GM12878 (cell line): Measurements from ENCODE around the gene NPAS2. TPM values are rescaled to one million over a fixed set of nuclear protein-coding genes. Genes with fewer than 3 reads are reported as not detected.

Source experiments
- CREM ChIP-seq: IDR thresholded peaks from 2 replicates; pipeline ENCODE4 v1.6.1; 2014; ENCODE audit warnings: antibody characterized with exemption, low read depth
- GATAD2B ChIP-seq: fragments of 450-650 bp; conservative IDR thresholded peaks from 2 replicates; pipeline ENCODE4 v1.6.1; 2017; ENCODE audit warnings: low read depth, mild to moderate bottlenecking, moderate library complexity
- HCFC1 ChIP-seq: fragments of 150-350 bp; IDR thresholded peaks from 2 replicates; pipeline ENCODE4 v1.6.1; 2014; ENCODE audit warnings: low read length
- NR2C2 ChIP-seq: IDR thresholded peaks from 2 replicates; pipeline ENCODE4 v1.6.1; 2011; ENCODE audit warnings: borderline replicate concordance, low read depth; ENCODE audit not compliant: control insufficient read depth, insufficient read length
- TCF3 ChIP-seq: IDR thresholded peaks from 2 replicates; pipeline ENCODE4 v1.6.1; 2012; ENCODE audit warnings: low read depth, mild to moderate bottlenecking, low read length, borderline replicate concordance; ENCODE audit not compliant: insufficient read depth
- TCF7 ChIP-seq: IDR thresholded peaks from 2 replicates; pipeline ENCODE4 v1.6.1; 2014; ENCODE audit warnings: antibody characterized with exemption, borderline replicate concordance
- polyA plus RNA-seq, 11 experiments: library from polyadenylated mRNA; depleted of rRNA in 4 of 11; unstranded in 6 of 11; stranded (reverse) in 5 of 11; fragments of >200 nt; fragmentation: Nextera tagmentation in 4 of 11; fragmentation: Illumina TruSeq in 1 of 11; extraction: Ambion mirVana in 4 of 11; extraction: Trizol in 1 of 11; gene quantifications; 1 replicate in 1 of 11; 2 replicates in 10 of 11; pipeline versions ENCODE4 v1.2.1 to v1.2.3, GENCODE V29; 2011 to 2016; ENCODE audit warnings: inconsistent platforms in 2 of 11, missing spikeins in 2 of 11, low read depth in 1 of 11
- total RNA-seq, 4 experiments: library from RNA; depleted of rRNA in 3 of 4; stranded (reverse); fragments of >200 nt in 3 of 4; fragmentation: Illumina TruSeq in 1 of 4; extraction: Trizol in 1 of 4; gene quantifications; 2 replicates each; pipeline versions ENCODE4 v1.2.1 to v1.2.3, GENCODE V29; 2013 to 2021
- TF ChIP-seq, protein P1 (sequence below): fragments of 450-650 bp; formaldehyde crosslinking; IDR thresholded peaks from 2 replicates; pipeline ENCODE4 v1.4.0; 2020; ENCODE audit warnings: mild to moderate bottlenecking, moderate library complexity
- TF ChIP-seq, protein P2 (sequence below): IDR thresholded peaks from 2 replicates; pipeline ENCODE4 v1.6.1; 2011; ENCODE audit warnings: borderline replicate concordance, low read depth, mild to moderate bottlenecking, moderate library complexity, low read length; ENCODE audit not compliant: insufficient read depth, poor library complexity, severe bottlenecking
- TF ChIP-seq, protein P3 (sequence below): fragments of 450-650 bp; IDR thresholded peaks from 2 replicates; pipeline ENCODE4 v1.6.1; 2016; ENCODE audit warnings: mild to moderate bottlenecking, moderate library complexity, borderline replicate concordance
- TF ChIP-seq, protein P4 (sequence below): IDR thresholded peaks from 2 replicates; pipeline ENCODE4 v1.6.1; 2012; ENCODE audit warnings: low read length, inconsistent platforms
- TF ChIP-seq, protein P5 (sequence below): IDR thresholded peaks from 2 replicates; pipeline ENCODE4 v1.6.1; 2012; ENCODE audit warnings: improper control_type of control experiment, low read depth, low read length; ENCODE audit not compliant: insufficient replicate concordance

NPAS2 gene
- total and polyA plus RNA-seq, 10 of the 15 experiments (the other 5 are each of a cell fraction or from before 2014, with no cell fraction given), result 0.08 TPM; not detected in 9

DNA sequence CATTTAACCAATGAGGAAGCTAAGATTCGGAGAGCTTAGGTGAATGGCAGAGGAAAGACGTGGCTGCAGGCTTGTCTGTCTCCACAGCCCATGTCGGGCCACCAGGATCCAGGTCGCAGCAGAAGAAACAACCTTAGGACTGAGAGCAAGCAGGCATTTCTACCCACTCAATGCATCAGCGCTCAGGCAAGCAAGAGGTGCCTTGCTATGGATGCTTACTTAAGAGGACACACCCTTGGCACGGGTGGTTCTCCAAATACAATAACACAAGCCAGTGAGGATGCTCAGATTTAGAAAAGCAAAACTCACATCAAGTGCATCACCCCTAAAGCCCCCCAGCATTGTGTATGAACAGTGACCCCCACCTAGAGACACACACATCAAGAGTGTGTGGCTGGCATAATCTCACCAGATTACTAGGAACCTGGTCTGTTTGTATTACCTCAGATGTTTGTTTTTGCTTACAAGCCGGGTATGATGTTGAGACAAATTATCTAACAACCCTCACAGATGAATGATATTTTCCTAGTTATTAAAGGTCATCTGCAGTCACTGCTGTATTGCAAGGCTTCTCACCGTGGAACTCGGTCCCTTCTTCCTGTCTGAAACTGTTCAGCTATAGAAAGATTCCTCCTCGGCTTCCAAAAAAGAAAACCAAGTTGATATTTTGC lies 34.2 kb upstream of the NPAS2 start (continued):
- TF ChIP-seq CREM (no peak), NR2C2 (no peak), HCFC1 (no peak), TCF3 (no peak), GATAD2B (no peak), TCF7 (no peak)
- TF ChIP-seq, protein P1, sequence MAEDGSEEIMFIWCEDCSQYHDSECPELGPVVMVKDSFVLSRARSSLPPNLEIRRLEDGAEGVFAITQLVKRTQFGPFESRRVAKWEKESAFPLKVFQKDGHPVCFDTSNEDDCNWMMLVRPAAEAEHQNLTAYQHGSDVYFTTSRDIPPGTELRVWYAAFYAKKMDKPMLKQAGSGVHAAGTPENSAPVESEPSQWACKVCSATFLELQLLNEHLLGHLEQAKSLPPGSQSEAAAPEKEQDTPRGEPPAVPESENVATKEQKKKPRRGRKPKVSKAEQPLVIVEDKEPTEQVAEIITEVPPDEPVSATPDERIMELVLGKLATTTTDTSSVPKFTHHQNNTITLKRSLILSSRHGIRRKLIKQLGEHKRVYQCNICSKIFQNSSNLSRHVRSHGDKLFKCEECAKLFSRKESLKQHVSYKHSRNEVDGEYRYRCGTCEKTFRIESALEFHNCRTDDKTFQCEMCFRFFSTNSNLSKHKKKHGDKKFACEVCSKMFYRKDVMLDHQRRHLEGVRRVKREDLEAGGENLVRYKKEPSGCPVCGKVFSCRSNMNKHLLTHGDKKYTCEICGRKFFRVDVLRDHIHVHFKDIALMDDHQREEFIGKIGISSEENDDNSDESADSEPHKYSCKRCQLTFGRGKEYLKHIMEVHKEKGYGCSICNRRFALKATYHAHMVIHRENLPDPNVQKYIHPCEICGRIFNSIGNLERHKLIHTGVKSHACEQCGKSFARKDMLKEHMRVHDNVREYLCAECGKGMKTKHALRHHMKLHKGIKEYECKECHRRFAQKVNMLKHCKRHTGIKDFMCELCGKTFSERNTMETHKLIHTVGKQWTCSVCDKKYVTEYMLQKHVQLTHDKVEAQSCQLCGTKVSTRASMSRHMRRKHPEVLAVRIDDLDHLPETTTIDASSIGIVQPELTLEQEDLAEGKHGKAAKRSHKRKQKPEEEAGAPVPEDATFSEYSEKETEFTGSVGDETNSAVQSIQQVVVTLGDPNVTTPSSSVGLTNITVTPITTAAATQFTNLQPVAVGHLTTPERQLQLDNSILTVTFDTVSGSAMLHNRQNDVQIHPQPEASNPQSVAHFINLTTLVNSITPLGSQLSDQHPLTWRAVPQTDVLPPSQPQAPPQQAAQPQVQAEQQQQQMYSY, result no peak
- TF ChIP-seq, protein P2, sequence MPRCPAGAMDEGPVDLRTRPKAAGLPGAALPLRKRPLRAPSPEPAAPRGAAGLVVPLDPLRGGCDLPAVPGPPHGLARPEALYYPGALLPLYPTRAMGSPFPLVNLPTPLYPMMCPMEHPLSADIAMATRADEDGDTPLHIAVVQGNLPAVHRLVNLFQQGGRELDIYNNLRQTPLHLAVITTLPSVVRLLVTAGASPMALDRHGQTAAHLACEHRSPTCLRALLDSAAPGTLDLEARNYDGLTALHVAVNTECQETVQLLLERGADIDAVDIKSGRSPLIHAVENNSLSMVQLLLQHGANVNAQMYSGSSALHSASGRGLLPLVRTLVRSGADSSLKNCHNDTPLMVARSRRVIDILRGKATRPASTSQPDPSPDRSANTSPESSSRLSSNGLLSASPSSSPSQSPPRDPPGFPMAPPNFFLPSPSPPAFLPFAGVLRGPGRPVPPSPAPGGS, result no peak
- TF ChIP-seq, protein P3, sequence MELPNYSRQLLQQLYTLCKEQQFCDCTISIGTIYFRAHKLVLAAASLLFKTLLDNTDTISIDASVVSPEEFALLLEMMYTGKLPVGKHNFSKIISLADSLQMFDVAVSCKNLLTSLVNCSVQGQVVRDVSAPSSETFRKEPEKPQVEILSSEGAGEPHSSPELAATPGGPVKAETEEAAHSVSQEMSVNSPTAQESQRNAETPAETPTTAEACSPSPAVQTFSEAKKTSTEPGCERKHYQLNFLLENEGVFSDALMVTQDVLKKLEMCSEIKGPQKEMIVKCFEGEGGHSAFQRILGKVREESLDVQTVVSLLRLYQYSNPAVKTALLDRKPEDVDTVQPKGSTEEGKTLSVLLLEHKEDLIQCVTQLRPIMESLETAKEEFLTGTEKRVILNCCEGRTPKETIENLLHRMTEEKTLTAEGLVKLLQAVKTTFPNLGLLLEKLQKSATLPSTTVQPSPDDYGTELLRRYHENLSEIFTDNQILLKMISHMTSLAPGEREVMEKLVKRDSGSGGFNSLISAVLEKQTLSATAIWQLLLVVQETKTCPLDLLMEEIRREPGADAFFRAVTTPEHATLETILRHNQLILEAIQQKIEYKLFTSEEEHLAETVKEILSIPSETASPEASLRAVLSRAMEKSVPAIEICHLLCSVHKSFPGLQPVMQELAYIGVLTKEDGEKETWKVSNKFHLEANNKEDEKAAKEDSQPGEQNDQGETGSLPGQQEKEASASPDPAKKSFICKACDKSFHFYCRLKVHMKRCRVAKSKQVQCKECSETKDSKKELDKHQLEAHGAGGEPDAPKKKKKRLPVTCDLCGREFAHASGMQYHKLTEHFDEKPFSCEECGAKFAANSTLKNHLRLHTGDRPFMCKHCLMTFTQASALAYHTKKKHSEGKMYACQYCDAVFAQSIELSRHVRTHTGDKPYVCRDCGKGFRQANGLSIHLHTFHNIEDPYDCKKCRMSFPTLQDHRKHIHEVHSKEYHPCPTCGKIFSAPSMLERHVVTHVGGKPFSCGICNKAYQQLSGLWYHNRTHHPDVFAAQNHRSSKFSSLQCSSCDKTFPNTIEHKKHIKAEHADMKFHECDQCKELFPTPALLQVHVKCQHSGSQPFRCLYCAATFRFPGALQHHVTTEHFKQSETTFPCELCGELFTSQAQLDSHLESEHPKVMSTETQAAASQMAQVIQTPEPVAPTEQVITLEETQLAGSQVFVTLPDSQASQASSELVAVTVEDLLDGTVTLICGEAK, result no peak
- TF ChIP-seq, protein P4, sequence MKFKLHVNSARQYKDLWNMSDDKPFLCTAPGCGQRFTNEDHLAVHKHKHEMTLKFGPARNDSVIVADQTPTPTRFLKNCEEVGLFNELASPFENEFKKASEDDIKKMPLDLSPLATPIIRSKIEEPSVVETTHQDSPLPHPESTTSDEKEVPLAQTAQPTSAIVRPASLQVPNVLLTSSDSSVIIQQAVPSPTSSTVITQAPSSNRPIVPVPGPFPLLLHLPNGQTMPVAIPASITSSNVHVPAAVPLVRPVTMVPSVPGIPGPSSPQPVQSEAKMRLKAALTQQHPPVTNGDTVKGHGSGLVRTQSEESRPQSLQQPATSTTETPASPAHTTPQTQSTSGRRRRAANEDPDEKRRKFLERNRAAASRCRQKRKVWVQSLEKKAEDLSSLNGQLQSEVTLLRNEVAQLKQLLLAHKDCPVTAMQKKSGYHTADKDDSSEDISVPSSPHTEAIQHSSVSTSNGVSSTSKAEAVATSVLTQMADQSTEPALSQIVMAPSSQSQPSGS, result no peak
- TF ChIP-seq, protein P5, sequence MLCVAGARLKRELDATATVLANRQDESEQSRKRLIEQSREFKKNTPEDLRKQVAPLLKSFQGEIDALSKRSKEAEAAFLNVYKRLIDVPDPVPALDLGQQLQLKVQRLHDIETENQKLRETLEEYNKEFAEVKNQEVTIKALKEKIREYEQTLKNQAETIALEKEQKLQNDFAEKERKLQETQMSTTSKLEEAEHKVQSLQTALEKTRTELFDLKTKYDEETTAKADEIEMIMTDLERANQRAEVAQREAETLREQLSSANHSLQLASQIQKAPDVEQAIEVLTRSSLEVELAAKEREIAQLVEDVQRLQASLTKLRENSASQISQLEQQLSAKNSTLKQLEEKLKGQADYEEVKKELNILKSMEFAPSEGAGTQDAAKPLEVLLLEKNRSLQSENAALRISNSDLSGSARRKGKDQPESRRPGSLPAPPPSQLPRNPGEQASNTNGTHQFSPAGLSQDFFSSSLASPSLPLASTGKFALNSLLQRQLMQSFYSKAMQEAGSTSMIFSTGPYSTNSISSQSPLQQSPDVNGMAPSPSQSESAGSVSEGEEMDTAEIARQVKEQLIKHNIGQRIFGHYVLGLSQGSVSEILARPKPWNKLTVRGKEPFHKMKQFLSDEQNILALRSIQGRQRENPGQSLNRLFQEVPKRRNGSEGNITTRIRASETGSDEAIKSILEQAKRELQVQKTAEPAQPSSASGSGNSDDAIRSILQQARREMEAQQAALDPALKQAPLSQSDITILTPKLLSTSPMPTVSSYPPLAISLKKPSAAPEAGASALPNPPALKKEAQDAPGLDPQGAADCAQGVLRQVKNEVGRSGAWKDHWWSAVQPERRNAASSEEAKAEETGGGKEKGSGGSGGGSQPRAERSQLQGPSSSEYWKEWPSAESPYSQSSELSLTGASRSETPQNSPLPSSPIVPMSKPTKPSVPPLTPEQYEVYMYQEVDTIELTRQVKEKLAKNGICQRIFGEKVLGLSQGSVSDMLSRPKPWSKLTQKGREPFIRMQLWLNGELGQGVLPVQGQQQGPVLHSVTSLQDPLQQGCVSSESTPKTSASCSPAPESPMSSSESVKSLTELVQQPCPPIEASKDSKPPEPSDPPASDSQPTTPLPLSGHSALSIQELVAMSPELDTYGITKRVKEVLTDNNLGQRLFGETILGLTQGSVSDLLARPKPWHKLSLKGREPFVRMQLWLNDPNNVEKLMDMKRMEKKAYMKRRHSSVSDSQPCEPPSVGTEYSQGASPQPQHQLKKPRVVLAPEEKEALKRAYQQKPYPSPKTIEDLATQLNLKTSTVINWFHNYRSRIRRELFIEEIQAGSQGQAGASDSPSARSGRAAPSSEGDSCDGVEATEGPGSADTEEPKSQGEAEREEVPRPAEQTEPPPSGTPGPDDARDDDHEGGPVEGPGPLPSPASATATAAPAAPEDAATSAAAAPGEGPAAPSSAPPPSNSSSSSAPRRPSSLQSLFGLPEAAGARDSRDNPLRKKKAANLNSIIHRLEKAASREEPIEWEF, result no peak
